Gastroesophageal sphincter (tissue), 4 donors: ENCODE results near the gene BPIFB4. TPM values are rescaled to one million over a fixed set of nuclear protein-coding genes. Genes with fewer than 3 reads are reported as not detected.
"Not testable (repeated sequence)": the region's sequence is repeated elsewhere in the genome, so short reads cannot be mapped to it uniquely, and the experiment has no call there.

Experiments used
- ATAC-seq: fragments of 150-250 bp; one replicate; pipeline ENCODE4 v1.9.1; 2016; ENCODE audit warnings: mild to moderate bottlenecking, moderate library complexity
- H3K27ac ChIP-seq, 4 donors: fragments of 200-600 bp; sonication (generic) in 3 of 4; 1 replicate in 3 of 4; 2 replicates in 1 of 4; pipeline ENCODE4 v1.5.1; 2016 to 2019
- H3K27me3 ChIP-seq: fragments of 200-600 bp; sonication (generic); one replicate; pipeline ENCODE4 v1.5.1; 2019
- H3K36me3 ChIP-seq, 2 donors: fragments of 200-600 bp; sonication (generic); one replicate each; pipeline ENCODE4 v1.5.1; 2019; ENCODE audit warnings: control low read depth in 1 of 2
- H3K4me1 ChIP-seq, 3 donors: fragments of 200-600 bp; sonication (generic); 1 replicate in 2 of 3; 2 replicates in 1 of 3; pipeline ENCODE4 v1.5.1; 2016 to 2019; ENCODE audit warnings: control low read depth in 2 of 3
- H3K4me3 ChIP-seq, 2 donors: fragments of 200-600 bp; sonication (generic); one replicate each; pipeline ENCODE4 v1.5.1; 2019; ENCODE audit warnings: mild to moderate bottlenecking in 1 of 2, moderate library complexity in 1 of 2
- H3K9me3 ChIP-seq, 3 donors: fragments of 200-600 bp; sonication (generic); one replicate each; pipeline ENCODE4 v1.5.1; 2017 to 2019; ENCODE audit warnings: control low read depth in 2 of 3
- CTCF ChIP-seq, 4 experiments: fragments of 200-600 bp in 2 of 4; fragments of 450-650 bp in 2 of 4; sonication (generic) in 1 of 4; IDR thresholded peaks; one replicate each; pipeline ENCODE4 v1.5.1; 2017 to 2019; ENCODE audit warnings: antibody characterized with exemption in 4 of 4, mild to moderate bottlenecking in 2 of 4, moderate library complexity in 2 of 4
- EP300 ChIP-seq: sonication (generic); formaldehyde crosslinking; IDR thresholded peaks from one replicate; pipeline ENCODE4 v1.6.1; 2017; ENCODE audit warnings: antibody characterized with exemption, mild to moderate bottlenecking
- POLR2A ChIP-seq, 2 donors: fragments of 450-650 bp; IDR thresholded peaks; one replicate each; pipeline ENCODE4 v1.6.1; 2017; ENCODE audit warnings: antibody characterized with exemption in 2 of 2, mild to moderate bottlenecking in 2 of 2, moderate library complexity in 1 of 2
- POLR2AphosphoS5 ChIP-seq: sonication (generic); formaldehyde crosslinking; IDR thresholded peaks from one replicate; pipeline ENCODE4 v1.6.1; 2017; ENCODE audit warnings: antibody characterized with exemption
- WGBS, 2 donors: methylation state at CpG; one replicate each; pipeline ENCODE4 v1.1.5; 2018; ENCODE audit warnings: low coverage in 1 of 2; 5-methylcytosine and 5-hydroxymethylcytosine counted together
- total RNA-seq, 4 donors: library from RNA; depleted of rRNA; stranded (reverse); fragments of >200 nt; gene quantifications; one replicate each; pipeline ENCODE4 v1.1.0, GENCODE V29; 2016

Gene BPIFB4
- total RNA-seq, 4 donors from 2014 or later: not detected

DNA sequence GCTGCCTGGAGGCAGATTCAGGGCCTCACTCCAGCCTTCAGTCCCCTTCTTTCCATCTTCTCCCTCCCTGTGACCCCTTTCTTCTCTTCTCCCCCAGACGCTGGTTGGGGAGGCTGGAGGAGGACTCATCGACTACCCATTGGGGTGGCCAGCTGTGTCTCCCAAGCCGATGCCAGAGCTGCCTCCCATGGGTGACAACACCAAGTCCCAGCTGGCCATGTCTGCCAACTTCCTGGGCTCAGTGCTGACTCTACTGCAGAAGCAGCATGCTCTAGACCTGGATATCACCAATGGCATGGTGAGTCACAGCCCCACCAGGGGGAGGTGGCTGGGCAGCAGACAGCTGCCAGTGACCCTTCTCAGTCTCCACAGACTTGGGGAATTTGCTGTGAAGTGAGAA lies 12.9 kb downstream of the BPIFB4 start:
- WGBS, 2 donors: 83% methylated on average over 2 of the region's 3 CpGs; no CpG with 5 or more reads in 1 of the 2 donors
- Histone ChIP-seq H3K27ac (no peak overlapping the region), H3K9me3 (no peaks in the 10 kb centered on the region), H3K4me1 (no peaks in the 10 kb centered on the region), H3K4me3 (no peak overlapping the region), H3K27me3 (peaks cover 4% of the 10 kb centered on the region), H3K36me3 (no peaks in the 10 kb centered on the region)
- ATAC-seq: no peak
- TF ChIP-seq CTCF (IDR thresholded peaks at IDR 0.05) (no peak), POLR2AphosphoS5 (no peak), EP300 (no peak), POLR2A (IDR thresholded peaks at IDR 0.05) (no peak)

DNA sequence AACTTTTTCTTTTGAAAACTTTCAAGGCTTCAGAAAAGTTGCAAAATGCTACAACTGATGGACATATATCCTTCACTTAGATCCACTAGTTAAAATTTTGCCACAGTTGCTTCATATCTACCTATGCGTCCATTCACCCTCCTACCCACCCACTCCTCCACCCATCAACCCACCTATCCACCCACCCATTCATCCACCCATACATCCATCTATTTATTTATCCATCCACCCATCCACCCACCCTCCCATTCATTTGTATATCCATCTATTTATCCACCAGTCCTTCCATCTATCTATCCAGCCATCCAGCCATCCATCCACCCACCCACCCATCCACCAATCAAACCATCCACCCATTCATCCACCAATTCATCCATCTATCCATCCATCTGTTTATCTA lies 13.6 kb downstream of the BPIFB4 start:
- H3K4me1 ChIP-seq: no peaks in the 10 kb centered on the region
- WGBS, 2 donors: 82 to 86% methylated on average over 1 of the region's 1 CpG
- H3K4me3 ChIP-seq: no peak overlapping the region
- no peak for ATAC-seq
- H3K9me3 ChIP-seq: no peaks in the 10 kb centered on the region
- TF ChIP-seq CTCF (IDR thresholded peaks at IDR 0.05) (no peak), EP300 (no peak), POLR2AphosphoS5 (no peak), POLR2A (IDR thresholded peaks at IDR 0.05) (no peak)
- no peaks in the 10 kb centered on the region for H3K36me3 ChIP-seq
- no peak overlapping the region for H3K27ac ChIP-seq
- H3K27me3 ChIP-seq: peaks cover 4% of the 10 kb centered on the region

GRCh38 chr20:33093582-33093981 lies 14.1 kb downstream of the BPIFB4 start:
- TF ChIP-seq POLR2A (IDR thresholded peaks at IDR 0.05) (no peak), CTCF (IDR thresholded peaks at IDR 0.05) (no peak), EP300 (no peak), POLR2AphosphoS5 (no peak)
- H3K27me3 ChIP-seq: peaks cover 4% of the 10 kb centered on the region
- H3K9me3 ChIP-seq: no peaks in the 10 kb centered on the region
- no peak overlapping the region for H3K27ac ChIP-seq
- no peaks in the 10 kb centered on the region for H3K36me3 ChIP-seq
- ATAC-seq: no peak
- no peak overlapping the region for H3K4me3 ChIP-seq
- 54 to 75% methylated on average over 1 of the region's 1 CpG for WGBS, 2 donors
- H3K4me1 ChIP-seq: no peaks in the 10 kb centered on the region

- no peak for ATAC-seq
- Histone ChIP-seq H3K36me3 (no peaks in the 10 kb centered on the region), H3K9me3 (no peaks in the 10 kb centered on the region), H3K27me3 (peaks cover 5% of the 10 kb centered on the region), H3K4me3 (no peak overlapping the region), H3K4me1 (no peaks in the 10 kb centered on the region), H3K27ac (no peak overlapping the region)
- TF ChIP-seq POLR2A (IDR thresholded peaks at IDR 0.05) (no peak), CTCF (IDR thresholded peaks at IDR 0.05) (no peak), POLR2AphosphoS5 (no peak), EP300 (no peak)
- 80% methylated on average over 1 of the region's 5 CpGs; no CpG with 5 or more reads in 1 of the 2 donors for WGBS, 2 donors
Observed at GRCh38 chr20:33095249-33095648, 15.8 kb downstream of the BPIFB4 start.

DNA sequence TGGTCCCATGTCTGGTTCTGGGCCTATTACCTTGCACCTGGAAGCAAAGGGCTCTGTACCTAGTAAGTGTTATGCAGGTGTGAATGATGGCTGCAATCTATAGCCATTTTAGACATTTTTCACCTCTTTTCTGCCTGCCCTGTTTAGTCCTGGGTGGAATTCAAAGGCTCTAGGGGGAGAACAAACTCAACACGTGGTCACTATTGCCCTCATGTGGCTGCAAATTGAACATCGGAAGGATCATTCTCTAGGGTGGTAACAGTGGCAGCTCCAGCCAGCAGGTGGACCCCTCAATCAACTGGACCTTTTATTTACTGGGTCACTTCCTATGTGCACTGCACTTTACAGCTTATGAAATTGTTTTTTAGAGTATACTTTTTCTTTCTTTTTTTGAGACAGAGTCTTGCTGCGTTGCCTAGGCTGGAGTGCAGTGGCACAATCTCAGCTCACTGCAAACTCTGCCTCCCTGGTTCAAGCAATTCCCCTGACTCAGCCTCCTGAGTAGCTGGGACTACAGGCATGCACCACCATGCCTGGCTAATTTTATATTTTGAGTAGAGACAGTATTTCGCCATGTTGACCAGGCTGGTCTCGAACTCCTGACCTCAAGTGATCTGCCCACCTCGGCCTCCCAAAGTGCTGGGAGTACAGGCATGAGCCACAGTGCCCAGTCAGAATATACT lies 16.6 kb downstream of the BPIFB4 start:
- WGBS, 2 donors: 40 to 49% methylated on average over 5 to 6 of the region's 6 CpGs
- not testable (repeated sequence) for H3K4me1 ChIP-seq, H3K27me3 ChIP-seq, H3K4me3 ChIP-seq, H3K9me3 ChIP-seq, H3K36me3 ChIP-seq, H3K27ac ChIP-seq, ATAC-seq
- peak in 3 of 4 experiments; percentile 24 to 40 (median 36) for TF ChIP-seq CTCF (IDR thresholded peaks at IDR 0.05)
